HG03095 (cell line): ENCODE measurements around the gene VPS18.

Source experiments
- ATAC-seq: cut with Tn5 transposase; IDR thresholded peaks from one replicate; pipeline ENCODE4 v1.9.1; 2021; ENCODE audit warnings: moderate library complexity; ENCODE audit not compliant: unreplicated experiment

VPS18 gene

GRCh38 chr15:40867199-40867598 lies 27.1 kb upstream of the VPS18 start:
- no peak for ATAC-seq

- no peak for ATAC-seq
Observed at GRCh38 chr15:40869686-40870085, 24.6 kb upstream of the VPS18 start.

- no peak for ATAC-seq
Observed at GRCh38 chr15:40870716-40871115, 23.5 kb upstream of the VPS18 start.

GRCh38 chr15:40871749-40872617 lies 22.3 kb upstream of the VPS18 start:
- ATAC-seq: no peak

- ATAC-seq: no peak
Observed at GRCh38 chr15:40872791-40873693, 21.2 kb upstream of the VPS18 start.

DNA sequence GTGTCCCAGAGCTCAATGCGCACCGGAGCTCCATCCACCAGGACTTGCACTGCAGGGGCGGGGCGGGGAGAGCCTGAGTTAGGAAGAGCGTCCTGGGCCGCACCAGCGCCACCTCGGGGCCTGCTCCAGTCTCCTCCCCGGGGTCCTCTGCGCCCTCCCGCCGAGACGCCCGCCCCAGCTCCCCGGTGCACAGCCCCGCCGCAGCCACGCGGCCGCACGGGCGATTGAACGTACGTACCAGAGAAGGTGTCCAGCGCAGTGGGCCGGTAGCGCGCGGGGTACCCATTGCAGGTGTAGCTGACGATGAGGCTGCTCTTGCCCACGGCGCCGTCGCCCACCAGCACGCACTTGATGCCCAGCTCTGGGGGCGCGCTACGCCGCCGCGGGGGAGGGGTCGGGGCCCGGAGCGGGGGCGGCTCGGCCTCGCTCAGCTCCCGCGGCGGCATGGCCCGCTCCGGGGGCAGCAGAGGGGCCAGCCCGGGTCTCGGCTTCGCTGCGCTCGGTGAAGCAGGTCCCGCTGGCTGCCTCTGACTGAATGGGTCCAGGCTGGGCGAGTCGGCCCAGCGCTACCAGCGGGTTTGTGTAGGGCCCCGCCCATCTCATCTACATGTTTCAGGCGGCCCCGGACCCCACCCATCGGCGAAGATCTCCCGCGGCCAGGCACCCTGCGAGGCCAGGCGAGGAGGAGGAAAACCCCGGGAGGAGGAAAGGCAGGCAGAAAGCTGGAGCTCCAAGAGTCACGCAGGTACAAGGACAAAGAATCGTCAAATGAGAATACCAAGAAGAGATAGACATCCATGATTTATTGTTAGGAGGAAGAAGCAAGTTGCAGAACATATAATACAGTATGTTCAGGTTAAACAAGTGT lies 20.3 kb upstream of the VPS18 start, which contains the start of gene RHOV:
RHOV (minus strand) TSS at position 541 of the 868 bp plus-strand sequence; CDS start at position 446, 95 bp downstream.
- peak; percentile 54 for ATAC-seq

DNA sequence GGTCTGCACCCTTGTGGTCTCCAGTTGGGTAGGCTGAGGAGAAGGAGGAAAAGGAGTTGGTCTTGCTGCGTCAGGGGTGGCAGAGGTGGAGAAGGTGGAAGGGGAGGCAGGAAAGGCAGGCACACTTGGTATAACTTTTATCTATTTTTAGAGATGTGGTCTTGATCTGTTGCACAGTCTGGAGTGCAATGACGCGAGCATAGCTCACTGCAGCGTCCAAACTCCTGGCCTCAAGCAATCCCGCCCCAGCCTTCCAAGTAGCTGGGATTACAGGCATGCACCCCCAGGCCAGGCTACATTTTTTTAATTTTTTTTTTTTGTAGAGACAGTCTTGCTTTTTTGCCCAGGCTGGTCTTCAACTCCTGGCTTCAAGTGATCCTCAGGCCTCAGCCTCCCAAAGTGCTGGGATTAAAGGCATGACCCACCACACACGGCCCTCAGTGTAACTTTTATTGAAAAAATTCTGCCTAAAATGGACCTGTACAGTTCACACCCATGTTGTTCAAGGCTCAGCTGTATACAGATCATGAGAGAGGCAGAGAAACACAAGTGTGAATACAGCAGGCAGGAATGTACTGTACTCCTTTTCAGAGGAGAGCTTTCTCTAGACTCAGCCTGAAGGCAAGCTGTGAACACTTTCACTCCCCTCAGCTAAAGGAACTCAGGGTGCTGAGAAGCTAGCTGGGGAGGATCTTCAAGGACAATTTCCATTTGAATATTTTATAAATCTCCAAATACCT lies 18.1 kb upstream of the VPS18 start:
- no peak for ATAC-seq

DNA sequence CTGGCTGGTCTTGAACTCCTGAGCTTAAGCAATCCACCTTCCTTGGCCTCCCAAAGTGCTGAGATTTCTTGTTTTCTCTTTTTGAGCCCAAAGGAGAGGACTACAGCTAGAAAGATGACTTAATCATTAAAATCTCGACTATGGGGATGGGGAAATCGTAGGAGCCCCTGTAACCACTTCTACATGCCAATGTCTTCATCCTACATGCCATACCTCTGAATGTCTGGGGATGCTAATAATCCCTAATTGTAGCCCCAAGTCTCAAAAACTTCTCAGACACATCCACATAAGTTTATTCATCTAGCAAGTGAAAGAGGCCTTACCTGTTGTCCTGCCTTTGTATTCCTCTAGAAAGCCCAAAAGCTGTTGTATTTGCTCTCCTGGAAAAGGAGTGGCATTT lies 16.6 kb upstream of the VPS18 start:
- no peak for ATAC-seq

- ATAC-seq: peak; percentile 52
Observed at GRCh38 chr15:40878785-40879184, 15.5 kb upstream of the VPS18 start.

DNA sequence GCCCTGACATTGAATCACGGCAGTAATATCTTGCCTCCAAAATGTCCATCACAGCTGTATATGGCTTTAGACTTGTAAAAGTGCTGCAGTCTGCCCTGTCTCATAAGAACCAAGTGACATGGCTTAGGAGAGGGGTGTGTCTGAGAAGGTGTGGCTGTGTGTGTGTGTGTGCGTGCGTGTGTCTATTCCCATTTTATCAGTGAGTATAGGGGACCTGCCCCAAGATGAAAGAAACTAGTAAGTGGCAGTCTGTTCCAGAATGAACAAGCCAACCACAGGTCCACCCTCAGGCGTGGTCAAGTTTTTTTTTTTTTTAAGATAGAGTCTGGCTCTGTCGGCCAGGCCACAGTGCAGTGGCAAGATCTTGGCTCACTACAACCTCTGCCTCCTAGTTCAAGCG lies 14.6 kb upstream of the VPS18 start:
- ATAC-seq: no peak

DNA sequence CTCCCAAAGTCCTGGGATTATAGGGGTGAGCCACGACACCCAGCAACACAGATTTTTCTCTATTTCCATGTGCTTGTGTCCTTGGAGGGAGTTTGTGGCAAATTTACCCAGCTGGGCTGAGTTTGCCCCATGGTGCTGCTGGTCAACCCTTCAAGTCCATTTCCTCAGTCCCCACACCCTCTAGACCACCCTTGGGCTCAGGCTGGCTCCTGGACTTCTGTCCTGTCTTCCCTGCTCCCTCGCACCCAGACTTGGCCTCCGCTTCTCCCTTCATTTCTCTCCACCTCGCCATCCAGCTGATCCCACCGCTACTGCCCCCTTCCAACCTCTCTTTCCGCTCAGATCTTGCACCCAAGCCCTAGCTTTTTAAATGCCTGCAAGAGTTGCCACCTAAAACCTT lies 12.9 kb upstream of the VPS18 start:
- ATAC-seq: no peak

- ATAC-seq: no peak
Observed at GRCh38 chr15:40886586-40886985, 7.7 kb upstream of the VPS18 start.

- no peak for ATAC-seq
Observed at GRCh38 chr15:40889112-40889511, 5.1 kb upstream of the VPS18 start.

DNA sequence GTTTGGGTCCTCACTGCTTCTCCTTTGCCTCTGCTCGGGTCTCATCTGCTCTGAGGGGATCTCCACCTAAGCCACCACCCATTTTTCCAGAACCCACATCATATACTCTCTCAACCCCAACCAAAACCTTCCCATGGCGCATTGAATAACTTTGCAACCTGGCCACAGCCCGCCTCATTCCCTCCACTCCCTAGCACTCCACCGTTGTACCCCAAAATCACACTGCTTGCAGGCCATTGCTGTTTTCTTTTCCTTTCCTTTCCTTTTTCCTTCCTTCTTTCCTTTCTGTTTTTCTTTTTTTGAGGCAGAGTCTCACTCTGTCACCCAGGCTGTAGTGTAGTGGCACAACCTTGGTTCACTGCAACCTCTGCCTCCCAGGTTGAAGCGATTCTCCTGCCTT lies 3.1 kb upstream of the VPS18 start:
- ATAC-seq: no peak

GRCh38 chr15:40891810-40892446 lies 2.3 kb upstream of the VPS18 start:
- no peak for ATAC-seq

DNA sequence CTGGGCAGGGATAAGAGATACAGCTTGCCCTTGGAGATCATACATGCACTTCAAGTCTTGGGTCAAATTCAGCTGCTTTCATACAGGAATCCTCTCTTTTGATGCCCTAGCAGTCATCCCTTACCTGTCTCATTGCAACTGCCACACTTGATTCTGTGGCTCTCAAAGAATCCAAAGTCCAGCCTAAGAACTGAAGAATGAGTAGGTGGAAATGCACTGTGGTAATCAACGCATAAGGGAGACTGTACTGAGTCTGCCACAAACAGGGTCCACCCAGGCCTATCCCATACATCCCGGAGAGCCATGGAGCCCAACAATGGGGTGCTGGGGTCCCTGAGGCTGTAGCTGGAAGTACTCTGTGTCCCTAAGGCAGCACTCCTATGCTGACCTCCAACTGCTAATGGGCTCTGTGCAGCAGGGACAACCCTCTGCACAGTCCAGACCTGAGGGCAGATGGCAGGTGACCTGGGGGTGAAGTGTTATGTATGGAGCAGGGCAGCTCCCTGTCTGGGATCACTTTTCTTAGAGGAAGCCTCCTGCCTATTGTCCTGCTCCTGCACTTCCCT lies 1.7 kb upstream of the VPS18 start:
- ATAC-seq: no peak

GRCh38 chr15:40893019-40893670 lies 1.1 kb upstream of the VPS18 start:
- no peak for ATAC-seq

- no peak for ATAC-seq
Observed at GRCh38 chr15:40894681-40895448, 615 bp downstream of the VPS18 start.
